GM12878 (cell line): ENCODE measurements around the gene MIA. TPM values are rescaled to one million over a fixed set of nuclear protein-coding genes. Genes with fewer than 3 reads are reported as not detected.
A peak's percentile ranks its signal among the peaks of the same experiment; 100 is the strongest.

Source experiments
- ATAC-seq: fragments of 200-7000 bp; cut with Tn5 transposase; 3 replicates; pipeline ENCODE4 v1.9.1; 2020; ENCODE audit warnings: mild to moderate bottlenecking, moderate library complexity
- BruUV-seq: library from RNA; stranded (reverse); fragments of 400-500 nt; replicated peaks from 2 replicates; lab custom pipeline; 2021; lab: Mats Ljungman, UMichigan
- CTCF ChIA-PET: fragments of 300-600 bp; sonication (Branson Sonifier 250); formaldehyde crosslinking; extraction: SDS; loops from one replicate; lab custom pipeline; 2021; ENCODE audit warnings: inconsistent platforms; lab: Yijun Ruan, JAX
- POLR2A ChIA-PET: fragments of 350-600 bp; formaldehyde crosslinking; extraction: SDS; loops from one replicate; lab custom pipeline; 2021; ENCODE audit warnings: inconsistent platforms; lab: Charles Lee
- RAD21 ChIA-PET: fragments of 300-600 bp; sonication (Branson Sonifier 250); formaldehyde crosslinking; loops from one replicate; lab custom pipeline; 2023; ENCODE audit warnings: antibody characterized with exemption; ENCODE audit not compliant: unreplicated experiment; lab: Charles Lee
- SMC1A ChIA-PET: fragments of 300-600 bp; sonication (Branson Sonifier 250); formaldehyde crosslinking; loops from one replicate; lab custom pipeline; 2023; ENCODE audit not compliant: unreplicated experiment, uncharacterized antibody; lab: Charles Lee
- DNase-seq: peaks from one replicate; pipeline ENCODE4 v3.0.0-alpha.2; 2011; ENCODE audit warnings: low read depth, low spot score
- FAIRE-seq: peaks from 3 replicates; lab custom pipeline; 2011; peaks lifted over from hg19 to GRCh38; lab: Jason Lieb, UNC
- H2AFZ ChIP-seq: 2 replicates; pipeline ENCODE4 v1.6.0; 2011; ENCODE audit warnings: low read depth, low read length, control low read depth; ENCODE audit not compliant: control insufficient read depth
- H3K27ac ChIP-seq: 2 replicates; pipeline ENCODE4 v1.5.1; 2011; ENCODE audit warnings: control low read depth; ENCODE audit not compliant: control insufficient read depth, insufficient read depth
- H3K27me3 ChIP-seq, 2 experiments: replicated peaks in 1 of 2; 2 replicates each; pipeline versions ENCODE4 v1.6.0 to v1.6.1; 2011; ENCODE audit warnings: low read length in 1 of 2; ENCODE audit not compliant: control insufficient read depth in 2 of 2, insufficient read depth in 2 of 2
- H3K36me3 ChIP-seq, 2 experiments: 2 replicates each; pipeline ENCODE4 v1.5.1; 2011; ENCODE audit warnings: low read length in 1 of 2; ENCODE audit not compliant: control insufficient read depth in 2 of 2, insufficient read depth in 2 of 2
- H3K4me1 ChIP-seq: 2 replicates; pipeline ENCODE4 v1.6.1; 2011; ENCODE audit warnings: mild to moderate bottlenecking, low read length, moderate library complexity, mixed read lengths; ENCODE audit not compliant: control insufficient read depth, insufficient read depth
- H3K4me2 ChIP-seq: 2 replicates; pipeline ENCODE4 v1.6.0; 2011; ENCODE audit warnings: control low read depth; ENCODE audit not compliant: control insufficient read depth, insufficient read depth
- H3K4me3 ChIP-seq: fragments of 200-600 bp; sonication (generic); 2 replicates; pipeline ENCODE4 v1.5.1; 2016
- H3K79me2 ChIP-seq: 2 replicates; pipeline ENCODE4 v1.6.0; 2011; ENCODE audit warnings: low read length; ENCODE audit not compliant: control insufficient read depth, insufficient read depth
- H3K9ac ChIP-seq: 2 replicates; pipeline ENCODE4 v1.8.0; 2011; ENCODE audit warnings: low read length, control low read depth, mixed read lengths; ENCODE audit not compliant: control insufficient read depth, insufficient read depth
- H3K9me3 ChIP-seq: replicated peaks from 3 replicates; pipeline ENCODE4 v1.5.1; 2011; ENCODE audit warnings: mild to moderate bottlenecking, low read length; ENCODE audit not compliant: control insufficient read depth, insufficient read depth
- H4K20me1 ChIP-seq: 2 replicates; pipeline ENCODE4 v1.6.0; 2011; ENCODE audit not compliant: control insufficient read depth, insufficient read depth
- EED ChIP-seq: sonication (generic); IDR thresholded peaks from 2 replicates; pipeline ENCODE4 v1.6.1; 2016; ENCODE audit warnings: antibody characterized with exemption, low read depth
- EZH2 ChIP-seq: IDR thresholded peaks from 2 replicates; pipeline ENCODE4 v1.6.1; 2012; ENCODE audit warnings: low read depth, mild to moderate bottlenecking, control low read depth, inconsistent platforms, low read length, borderline replicate concordance; ENCODE audit not compliant: control insufficient read depth
- IKZF1 ChIP-seq: fragments of 450-650 bp; conservative IDR thresholded peaks from 2 replicates; pipeline ENCODE4 v1.6.1; 2017; ENCODE audit warnings: antibody characterized with exemption, mild to moderate bottlenecking
- PKNOX1 ChIP-seq: fragments of 450-650 bp; IDR thresholded peaks from 2 replicates; pipeline ENCODE4 v1.6.1; 2016; ENCODE audit warnings: mild to moderate bottlenecking
- POLR2A ChIP-seq: IDR thresholded peaks from 2 replicates; pipeline ENCODE4 v1.6.1; 2011; ENCODE audit warnings: low read depth, mild to moderate bottlenecking, low read length
- RAD51 ChIP-seq: fragments of 450-650 bp; IDR thresholded peaks from 2 replicates; pipeline ENCODE4 v1.6.1; 2016; ENCODE audit warnings: moderate library complexity, mild to moderate bottlenecking, inconsistent platforms
- ZBED1 ChIP-seq: IDR thresholded peaks from 2 replicates; pipeline ENCODE4 v1.6.1; 2016; ENCODE audit warnings: borderline replicate concordance
- WGBS: methylation state at CpG from one replicate; pipeline ENCODE4 v1.1.6; 2016; ENCODE audit warnings: low lambda C conversion rate; ENCODE audit not compliant: insufficient replicate concordance, insufficient coverage; ENCODE audit errors: missing lambda C conversion rate; 5-methylcytosine and 5-hydroxymethylcytosine counted together
- in situ Hi-C: fragments of 300-500 bp; cut with MboI; formaldehyde crosslinking; loops from 9 replicates; pipeline ENCODE4 v1.14.3; 2018; ENCODE audit warnings: mixed read lengths
- intact Hi-C: fragments of 100-400 bp; cut with micrococcal nuclease; formaldehyde crosslinking; loops from one replicate; pipeline ENCODE4 v1.14.2; 2022; ENCODE audit not compliant: unreplicated experiment
- polyA plus RNA-seq, 11 experiments: library from polyadenylated mRNA; depleted of rRNA in 4 of 11; unstranded in 6 of 11; stranded (reverse) in 5 of 11; fragments of >200 nt; fragmentation: Nextera tagmentation in 4 of 11; fragmentation: Illumina TruSeq in 1 of 11; extraction: Ambion mirVana in 4 of 11; extraction: Trizol in 1 of 11; gene quantifications; 1 replicate in 1 of 11; 2 replicates in 10 of 11; pipeline versions ENCODE4 v1.2.1 to v1.2.3, GENCODE V29; 2011 to 2016; ENCODE audit warnings: inconsistent platforms in 2 of 11, missing spikeins in 2 of 11, low read depth in 1 of 11
- total RNA-seq, 4 experiments: library from RNA; depleted of rRNA in 3 of 4; stranded (reverse); fragments of >200 nt in 3 of 4; fragmentation: Illumina TruSeq in 1 of 4; extraction: Trizol in 1 of 4; gene quantifications; 2 replicates each; pipeline versions ENCODE4 v1.2.1 to v1.2.3, GENCODE V29; 2013 to 2021
- TF ChIP-seq, protein P1 (sequence below): fragments of 450-650 bp; IDR thresholded peaks from 2 replicates; pipeline ENCODE4 v1.6.1; 2017; ENCODE audit warnings: mild to moderate bottlenecking, moderate library complexity

MIA gene
- total and polyA plus RNA-seq, 10 of the 15 experiments (the other 5 are each of a cell fraction or from before 2014, with no cell fraction given): 0.16 to 2.7 (median 1.4) TPM; not detected in 3

- H2AFZ ChIP-seq: no peak overlapping the region
- no peaks in the 10 kb centered on the region for H3K27me3 ChIP-seq
- peaks cover 55 to 63% of the 10 kb centered on the region in 2 experiments for H3K36me3 ChIP-seq
- ChIA-PET RAD21 (no interaction called here), SMC1A (interaction anchor here (1.3 kb wide), 1 partner anchor 9 kb away, joined by 3 read pairs; no protein-coding TSS in a partner anchor), CTCF (no interaction called here)
- DNase-seq (no peak), ATAC-seq (no peak)
- no peaks in the 10 kb centered on the region for H3K9me3 ChIP-seq
- H3K4me1 ChIP-seq: no peaks in the 10 kb centered on the region
- TF ChIP-seq IKZF1 (no peak), POLR2A (0 out of 2 replicates have a peak, but pooled peaks have one; percentile 21), ZBED1 (no peak), EZH2 (no peak), EED (no peak), RAD51 (no peak), PKNOX1 (no peak)
- TF ChIP-seq, protein P1, sequence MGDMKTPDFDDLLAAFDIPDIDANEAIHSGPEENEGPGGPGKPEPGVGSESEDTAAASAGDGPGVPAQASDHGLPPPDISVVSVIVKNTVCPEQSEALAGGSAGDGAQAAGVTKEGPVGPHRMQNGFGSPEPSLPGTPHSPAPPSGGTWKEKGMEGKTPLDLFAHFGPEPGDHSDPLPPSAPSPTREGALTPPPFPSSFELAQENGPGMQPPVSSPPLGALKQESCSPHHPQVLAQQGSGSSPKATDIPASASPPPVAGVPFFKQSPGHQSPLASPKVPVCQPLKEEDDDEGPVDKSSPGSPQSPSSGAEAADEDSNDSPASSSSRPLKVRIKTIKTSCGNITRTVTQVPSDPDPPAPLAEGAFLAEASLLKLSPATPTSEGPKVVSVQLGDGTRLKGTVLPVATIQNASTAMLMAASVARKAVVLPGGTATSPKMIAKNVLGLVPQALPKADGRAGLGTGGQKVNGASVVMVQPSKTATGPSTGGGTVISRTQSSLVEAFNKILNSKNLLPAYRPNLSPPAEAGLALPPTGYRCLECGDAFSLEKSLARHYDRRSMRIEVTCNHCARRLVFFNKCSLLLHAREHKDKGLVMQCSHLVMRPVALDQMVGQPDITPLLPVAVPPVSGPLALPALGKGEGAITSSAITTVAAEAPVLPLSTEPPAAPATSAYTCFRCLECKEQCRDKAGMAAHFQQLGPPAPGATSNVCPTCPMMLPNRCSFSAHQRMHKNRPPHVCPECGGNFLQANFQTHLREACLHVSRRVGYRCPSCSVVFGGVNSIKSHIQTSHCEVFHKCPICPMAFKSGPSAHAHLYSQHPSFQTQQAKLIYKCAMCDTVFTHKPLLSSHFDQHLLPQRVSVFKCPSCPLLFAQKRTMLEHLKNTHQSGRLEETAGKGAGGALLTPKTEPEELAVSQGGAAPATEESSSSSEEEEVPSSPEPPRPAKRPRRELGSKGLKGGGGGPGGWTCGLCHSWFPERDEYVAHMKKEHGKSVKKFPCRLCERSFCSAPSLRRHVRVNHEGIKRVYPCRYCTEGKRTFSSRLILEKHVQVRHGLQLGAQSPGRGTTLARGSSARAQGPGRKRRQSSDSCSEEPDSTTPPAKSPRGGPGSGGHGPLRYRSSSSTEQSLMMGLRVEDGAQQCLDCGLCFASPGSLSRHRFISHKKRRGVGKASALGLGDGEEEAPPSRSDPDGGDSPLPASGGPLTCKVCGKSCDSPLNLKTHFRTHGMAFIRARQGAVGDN: no peak
- TF ChIP-seq, all 136 proteins: peak for 1
- peaks cover 9% of the 10 kb centered on the region for H3K79me2 ChIP-seq
- FAIRE-seq: no peak
- in situ Hi-C loops (no loop called here), intact Hi-C loops (no loop called here)
- no peak overlapping the region for H3K27ac ChIP-seq
- no peak overlapping the region for H3K4me2 ChIP-seq
- POLR2A ChIA-PET: no interaction called here
- WGBS: 98% methylated on average over 13 of the region's 17 CpGs
- H4K20me1 ChIP-seq: peaks cover 3% of the 10 kb centered on the region
- H3K4me3 ChIP-seq: no peak overlapping the region
- no TSS peak for BruUV-seq
- no peak overlapping the region for H3K9ac ChIP-seq
These were observed 12.4 kb upstream of the MIA start for GRCh38 chr19:40762754-40763470.
